Frontal cortex (tissue), 4 donors: Measurements from ENCODE around the gene LPA. TPM values are rescaled to one million over a fixed set of nuclear protein-coding genes. Genes with fewer than 3 reads are reported as not detected.
"Not testable (repeated sequence)": the region's sequence is repeated elsewhere in the genome, so short reads cannot be mapped to it uniquely, and the experiment has no call there.

ENCODE experiments used
- DNase-seq, 2 donors: peaks; one replicate each; pipeline ENCODE4 v3.0.0; 2012; ENCODE audit warnings: low spot score in 2 of 2
- FAIRE-seq: peaks from 2 replicates; lab custom pipeline; 2012; peaks lifted over from hg19 to GRCh38; lab: Jason Lieb, UNC
- total RNA-seq: library from RNA; depleted of rRNA; stranded (reverse); fragments of >200 nt; gene quantifications from one replicate; pipeline ENCODE4 v1.2.3, GENCODE V29; 2014
- donor health status: control.
- donor health status: control.
- donor health status: control.

The LPA gene, protein sequence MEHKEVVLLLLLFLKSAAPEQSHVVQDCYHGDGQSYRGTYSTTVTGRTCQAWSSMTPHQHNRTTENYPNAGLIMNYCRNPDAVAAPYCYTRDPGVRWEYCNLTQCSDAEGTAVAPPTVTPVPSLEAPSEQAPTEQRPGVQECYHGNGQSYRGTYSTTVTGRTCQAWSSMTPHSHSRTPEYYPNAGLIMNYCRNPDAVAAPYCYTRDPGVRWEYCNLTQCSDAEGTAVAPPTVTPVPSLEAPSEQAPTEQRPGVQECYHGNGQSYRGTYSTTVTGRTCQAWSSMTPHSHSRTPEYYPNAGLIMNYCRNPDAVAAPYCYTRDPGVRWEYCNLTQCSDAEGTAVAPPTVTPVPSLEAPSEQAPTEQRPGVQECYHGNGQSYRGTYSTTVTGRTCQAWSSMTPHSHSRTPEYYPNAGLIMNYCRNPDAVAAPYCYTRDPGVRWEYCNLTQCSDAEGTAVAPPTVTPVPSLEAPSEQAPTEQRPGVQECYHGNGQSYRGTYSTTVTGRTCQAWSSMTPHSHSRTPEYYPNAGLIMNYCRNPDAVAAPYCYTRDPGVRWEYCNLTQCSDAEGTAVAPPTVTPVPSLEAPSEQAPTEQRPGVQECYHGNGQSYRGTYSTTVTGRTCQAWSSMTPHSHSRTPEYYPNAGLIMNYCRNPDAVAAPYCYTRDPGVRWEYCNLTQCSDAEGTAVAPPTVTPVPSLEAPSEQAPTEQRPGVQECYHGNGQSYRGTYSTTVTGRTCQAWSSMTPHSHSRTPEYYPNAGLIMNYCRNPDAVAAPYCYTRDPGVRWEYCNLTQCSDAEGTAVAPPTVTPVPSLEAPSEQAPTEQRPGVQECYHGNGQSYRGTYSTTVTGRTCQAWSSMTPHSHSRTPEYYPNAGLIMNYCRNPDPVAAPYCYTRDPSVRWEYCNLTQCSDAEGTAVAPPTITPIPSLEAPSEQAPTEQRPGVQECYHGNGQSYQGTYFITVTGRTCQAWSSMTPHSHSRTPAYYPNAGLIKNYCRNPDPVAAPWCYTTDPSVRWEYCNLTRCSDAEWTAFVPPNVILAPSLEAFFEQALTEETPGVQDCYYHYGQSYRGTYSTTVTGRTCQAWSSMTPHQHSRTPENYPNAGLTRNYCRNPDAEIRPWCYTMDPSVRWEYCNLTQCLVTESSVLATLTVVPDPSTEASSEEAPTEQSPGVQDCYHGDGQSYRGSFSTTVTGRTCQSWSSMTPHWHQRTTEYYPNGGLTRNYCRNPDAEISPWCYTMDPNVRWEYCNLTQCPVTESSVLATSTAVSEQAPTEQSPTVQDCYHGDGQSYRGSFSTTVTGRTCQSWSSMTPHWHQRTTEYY (N-terminal part only)
- 1.2 TPM for total RNA-seq

DNA sequence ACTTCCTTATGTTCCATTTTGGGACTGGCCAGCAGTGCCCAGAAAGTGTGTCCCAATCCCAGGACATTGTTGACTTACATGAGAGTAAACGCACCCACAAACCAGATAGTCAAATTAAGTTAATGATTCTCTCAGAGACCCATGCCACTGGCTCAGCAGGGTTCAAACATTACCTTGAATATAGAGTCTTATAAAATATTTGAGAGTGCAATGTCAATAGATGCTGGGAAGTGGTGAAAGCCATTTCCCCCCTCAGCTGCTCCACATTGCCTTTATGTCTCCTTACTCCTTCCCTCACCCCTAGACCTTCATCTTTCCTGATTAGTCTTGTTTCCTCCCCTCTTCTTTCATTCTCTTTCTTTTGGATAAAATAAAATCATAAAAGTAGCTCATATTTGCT lies at the start of gene LPA:
Gene LPA, minus strand, starts transcription at position 78 of the 400 bp plus-strand sequence. Its CDS starts 61 bp downstream, at position 17.
- not testable (repeated sequence) for FAIRE-seq, DNase-seq

DNA sequence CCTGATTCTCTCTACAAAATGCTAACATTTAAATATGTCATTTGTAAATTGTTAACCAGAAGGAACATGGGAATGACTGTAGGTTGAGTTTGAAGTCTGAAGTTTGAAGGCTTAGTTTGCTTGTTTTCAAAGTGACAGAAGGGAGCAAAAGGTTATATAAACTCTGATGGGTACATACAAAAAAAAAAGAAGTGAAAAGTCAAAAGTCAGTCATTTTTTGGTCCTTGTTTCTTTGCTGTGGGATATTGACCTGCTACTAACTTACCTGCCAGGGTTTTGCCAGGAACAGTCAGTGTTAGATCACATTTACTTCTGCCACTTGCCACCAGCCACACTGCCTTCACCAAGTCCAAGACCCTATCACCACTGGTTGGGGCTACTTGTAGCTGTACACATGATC lies 44.9 kb upstream of the LPA start:
- DNase-seq, FAIRE-seq: not testable (repeated sequence)

DNA sequence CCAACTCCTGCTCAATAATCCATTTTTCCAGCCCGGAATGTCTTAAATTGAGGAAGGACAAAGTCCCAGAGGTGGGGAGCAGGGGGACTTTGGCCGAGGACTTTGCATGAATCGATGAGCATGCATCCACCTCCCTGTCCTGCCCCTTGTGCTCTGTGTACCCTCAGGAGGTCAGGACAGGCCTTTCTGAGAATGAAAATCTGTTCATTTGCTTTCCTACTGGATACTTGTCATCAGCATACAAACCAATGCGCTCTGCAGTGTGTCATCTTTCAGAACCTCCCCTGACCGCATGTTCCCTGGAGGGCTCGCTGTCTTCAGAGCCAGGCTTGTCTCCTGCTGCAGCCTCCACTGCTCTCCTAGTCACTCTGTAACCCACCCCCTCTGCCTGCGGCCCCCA lies 40.6 kb upstream of the LPA start:
- not testable (repeated sequence) for DNase-seq, FAIRE-seq

DNA sequence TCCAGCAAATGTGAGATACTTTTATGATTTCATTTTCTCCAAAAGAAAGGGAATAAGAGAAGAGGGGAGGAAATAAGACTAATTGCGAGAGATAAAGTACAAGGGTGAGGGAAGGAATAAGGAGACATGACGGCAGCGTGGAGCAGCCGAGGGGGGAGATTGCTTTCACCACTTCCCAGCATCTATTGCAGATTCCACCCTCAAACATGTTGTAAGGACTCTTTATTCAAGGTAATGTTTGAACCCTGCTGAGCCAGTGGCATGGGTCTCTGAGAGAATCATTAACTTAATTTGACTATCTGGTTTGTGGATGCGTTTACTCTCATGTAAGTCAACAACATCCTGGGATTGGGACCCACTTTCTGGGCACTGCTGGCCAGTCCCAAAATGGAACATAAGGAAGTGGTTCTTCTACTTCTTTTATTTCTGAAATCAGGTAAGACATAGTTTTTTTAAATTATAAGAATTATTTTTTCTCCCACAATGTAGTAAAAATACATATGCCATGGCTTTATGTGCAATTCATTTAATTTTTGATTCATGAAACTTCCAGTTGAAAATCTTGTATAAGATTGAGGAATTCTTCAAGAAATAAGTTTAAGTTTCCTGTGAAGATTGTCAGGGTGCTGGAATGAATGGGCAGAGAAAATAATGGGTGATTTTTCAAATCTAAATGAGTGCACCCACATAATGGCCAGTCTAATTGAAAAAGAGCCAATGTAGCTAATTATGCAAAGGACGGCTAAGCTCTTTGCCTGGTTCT lies 38.0 kb upstream of the LPA start, which contains the start of gene PLG:
Gene PLG, plus strand, starts transcription at position 327 of the 763 bp plus-strand sequence. Its CDS starts 61 bp downstream, at position 388.
- not testable (repeated sequence) for FAIRE-seq, DNase-seq

DNA sequence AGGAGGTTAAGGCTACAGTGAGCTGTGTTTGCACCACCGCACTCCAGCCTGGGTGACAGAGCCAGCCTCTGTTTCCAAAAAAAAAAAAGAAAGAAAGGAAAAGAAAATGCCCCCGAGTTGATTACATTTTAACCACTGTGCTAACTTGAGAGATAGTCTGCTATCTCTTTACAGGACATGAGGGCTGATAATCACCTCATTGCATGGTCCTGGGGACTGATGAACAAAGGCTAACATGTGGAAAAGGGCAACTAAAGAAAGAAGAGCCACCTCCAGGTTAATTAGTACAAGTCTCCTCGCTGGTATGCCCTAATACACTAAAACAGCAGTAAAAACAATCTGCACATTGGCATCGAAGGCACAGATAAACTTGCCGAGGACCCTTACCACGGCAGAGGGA lies 33.8 kb upstream of the LPA start:
- DNase-seq (no peak), FAIRE-seq (no peak)

DNA sequence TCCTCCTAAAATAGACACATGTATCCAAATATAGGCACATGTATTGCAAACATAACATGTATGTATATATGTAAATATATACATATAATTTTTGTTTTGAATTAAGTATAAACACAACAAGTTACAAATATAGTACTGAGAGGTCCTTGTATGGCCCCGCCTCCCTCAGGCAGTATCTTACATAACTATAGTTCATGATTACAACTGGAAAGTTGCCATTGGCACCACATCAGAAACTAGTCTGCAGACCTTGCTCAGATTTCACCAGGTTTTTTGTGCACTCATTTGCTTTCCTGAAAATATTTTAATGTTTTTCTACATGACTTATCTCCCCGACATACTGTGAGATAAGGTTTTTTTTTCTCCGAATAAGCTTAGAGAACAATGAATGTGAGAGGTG lies 32.8 kb upstream of the LPA start:
- not testable (repeated sequence) for DNase-seq, FAIRE-seq

DNA sequence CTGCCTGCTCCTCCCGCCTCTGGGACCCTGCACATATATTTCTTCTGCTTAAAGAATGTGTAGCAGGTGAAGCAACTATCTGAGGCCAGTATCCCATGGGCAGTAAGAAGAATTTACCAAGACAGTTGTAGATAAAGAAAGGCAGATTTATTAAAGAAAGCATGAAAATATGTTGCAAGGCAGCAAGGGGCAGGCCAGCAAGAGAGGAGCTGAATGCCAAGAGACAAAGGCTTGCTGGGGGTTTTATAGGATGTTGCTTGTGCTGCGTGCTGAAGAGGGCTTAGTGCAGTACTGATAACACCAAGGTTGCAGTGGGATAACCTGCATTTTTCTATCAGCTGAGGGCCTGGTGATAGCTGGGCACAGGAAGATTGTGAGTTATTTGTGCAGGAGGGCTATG lies 31.5 kb upstream of the LPA start:
- not testable (repeated sequence) for DNase-seq, FAIRE-seq

DNA sequence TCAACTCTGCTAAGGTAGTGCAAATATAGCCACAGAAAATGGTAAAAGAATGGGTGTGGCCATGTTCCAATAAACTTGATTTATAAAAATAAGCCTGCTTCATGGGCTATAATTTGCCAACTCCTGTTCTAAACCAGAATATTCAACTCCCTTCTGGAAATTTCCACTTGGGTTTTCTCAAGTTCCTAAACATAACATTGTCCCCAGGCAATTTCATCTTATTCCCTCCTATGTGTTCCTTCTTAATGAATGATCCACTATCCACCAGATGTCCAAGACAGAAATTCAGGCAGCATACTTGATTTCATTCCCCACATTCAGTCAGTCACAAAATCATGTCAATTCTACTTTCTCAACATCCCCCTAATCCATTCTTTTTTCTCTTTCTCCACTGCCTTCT lies 30.9 kb upstream of the LPA start:
- not testable (repeated sequence) for DNase-seq, FAIRE-seq

DNA sequence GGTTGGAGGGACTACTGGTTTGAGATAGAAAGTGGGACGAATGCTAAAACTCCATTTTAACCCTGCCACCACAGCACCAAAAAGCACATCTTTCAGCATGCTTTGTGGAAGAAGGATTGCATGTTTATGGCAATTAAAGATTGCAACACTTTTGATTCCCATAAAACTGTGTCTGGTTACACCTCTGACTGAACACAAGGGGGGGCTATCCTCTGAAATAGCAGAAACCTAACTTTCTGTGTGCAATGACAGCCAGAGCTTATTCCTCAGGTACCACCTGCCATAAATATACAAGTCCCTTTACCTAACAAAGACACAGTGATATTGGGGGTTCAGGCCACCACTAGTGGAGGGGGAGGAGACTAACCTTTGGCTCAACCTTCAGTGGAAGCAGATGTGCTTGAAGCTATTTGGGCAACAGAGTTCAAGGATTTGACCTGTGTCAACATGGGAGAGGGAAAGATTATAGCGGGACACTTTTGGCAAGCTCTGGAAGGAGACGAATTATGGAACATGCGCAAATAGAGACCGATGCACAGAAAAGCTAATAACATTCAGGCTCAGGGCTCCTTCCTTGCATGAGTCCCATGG lies 28.4 kb upstream of the LPA start:
- FAIRE-seq (no peak), DNase-seq (no peak)

DNA sequence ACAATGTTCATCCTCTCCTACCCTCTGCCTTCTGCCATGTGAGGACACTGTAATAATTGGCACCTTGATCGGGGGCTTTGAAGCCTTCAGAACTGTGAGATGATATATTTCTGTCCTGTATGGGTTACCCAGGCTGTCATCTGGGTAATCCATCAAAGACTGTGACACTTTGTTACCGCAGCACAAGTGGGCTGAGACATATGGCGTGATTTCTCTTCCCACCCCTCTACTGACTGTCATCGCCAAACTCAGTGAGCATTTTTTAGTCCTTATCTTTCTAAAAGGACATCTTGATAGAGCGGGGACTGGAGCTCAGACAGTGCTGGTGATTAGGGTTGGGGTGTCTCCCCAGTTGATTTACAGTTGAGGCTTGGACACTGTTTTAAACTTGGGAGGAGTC lies 27.5 kb upstream of the LPA start:
- FAIRE-seq = no peak

DNA sequence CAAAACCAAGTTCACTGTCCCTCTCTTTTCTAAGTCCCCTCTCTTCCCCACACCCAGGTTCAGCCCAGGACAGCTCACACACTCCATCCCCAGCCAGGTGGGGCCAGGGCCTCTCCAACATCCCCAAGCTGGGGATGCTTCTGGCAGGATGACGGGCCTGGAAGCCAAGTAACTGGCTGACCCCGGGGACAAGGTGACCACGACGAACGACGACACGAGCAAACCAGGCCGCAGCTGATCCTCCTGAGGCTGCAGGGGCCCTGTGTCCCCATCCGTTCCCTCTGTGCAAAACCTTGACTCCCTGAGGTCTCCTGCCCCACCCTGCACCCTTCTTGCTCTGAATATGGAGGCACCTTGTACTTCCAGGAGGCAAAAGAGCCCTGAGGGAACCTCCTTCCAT lies 26.4 kb upstream of the LPA start:
- no peak for FAIRE-seq

More for the DNA sequence above, 27.5 kb upstream of the LPA start:
- DNase-seq = no peak

DNA sequence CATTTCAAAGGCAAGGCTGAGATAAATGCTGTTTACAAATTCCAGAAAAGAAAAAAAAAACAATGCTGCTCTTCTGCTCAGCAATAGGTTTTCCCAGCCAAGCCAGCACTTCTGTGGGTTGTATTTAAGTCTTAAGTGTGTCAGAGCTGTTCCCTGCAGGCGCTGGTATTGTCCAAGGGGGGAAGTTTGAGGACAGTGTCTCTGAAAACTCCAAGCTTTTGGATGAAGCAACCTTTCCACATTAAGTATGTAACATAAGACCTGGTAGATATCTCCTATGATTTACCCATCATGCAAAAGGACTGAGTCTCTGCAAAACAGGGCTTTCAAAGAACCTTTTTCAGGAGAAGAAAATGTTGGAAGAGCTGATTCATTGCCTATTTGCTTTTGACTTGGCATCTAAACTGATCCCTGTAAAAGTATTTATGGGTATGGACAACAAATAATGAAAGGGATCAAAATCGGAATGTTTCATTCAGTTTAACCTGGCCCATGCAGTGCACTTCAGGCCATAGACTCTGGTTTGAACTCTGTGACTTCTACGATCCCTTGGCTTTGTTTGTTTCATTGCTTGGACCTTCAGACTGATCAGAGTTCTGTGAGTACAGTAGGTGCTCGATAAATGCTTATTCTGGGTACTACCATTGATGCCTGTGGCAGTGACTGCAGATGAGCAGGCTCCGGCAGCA lies 21.8 kb upstream of the LPA start:
- FAIRE-seq = no peak

More for the DNA sequence above, 26.4 kb upstream of the LPA start:
- no peak for DNase-seq

DNA sequence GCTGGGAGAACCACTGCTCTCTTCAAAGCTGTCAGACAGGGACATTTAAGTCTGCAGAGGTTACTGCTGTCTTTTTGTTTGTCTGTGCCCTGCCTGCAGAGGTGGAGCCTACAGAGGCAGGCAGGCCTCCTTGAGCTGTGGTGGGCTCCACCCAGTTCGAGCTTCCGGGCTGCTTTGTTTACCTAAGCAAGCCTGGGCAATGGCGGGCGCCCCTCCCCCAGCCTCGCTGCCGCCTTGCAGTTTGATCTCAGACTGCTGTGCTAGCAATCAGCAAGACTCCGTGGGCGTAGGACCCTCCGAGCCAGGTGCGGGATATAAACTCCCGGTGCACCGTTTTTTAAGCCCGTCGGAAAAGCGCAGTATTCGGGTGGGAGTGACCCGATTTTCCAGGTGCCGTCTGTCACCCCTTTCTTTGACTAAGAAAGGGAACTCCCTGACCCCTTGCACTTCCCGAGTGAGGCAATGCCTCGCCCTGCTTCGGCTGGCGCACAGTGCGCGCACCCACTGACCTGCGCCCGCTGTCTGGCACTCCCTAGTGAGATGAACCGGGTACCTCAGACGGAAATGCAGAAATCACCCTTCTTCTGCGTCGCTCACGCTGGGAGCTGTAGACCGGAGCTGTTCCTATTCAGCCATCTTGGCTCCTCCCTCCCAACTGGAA lies 21.2 kb upstream of the LPA start:
- FAIRE-seq, DNase-seq: not testable (repeated sequence)

More for the DNA sequence above, 21.8 kb upstream of the LPA start:
- DNase-seq = no peak

DNA sequence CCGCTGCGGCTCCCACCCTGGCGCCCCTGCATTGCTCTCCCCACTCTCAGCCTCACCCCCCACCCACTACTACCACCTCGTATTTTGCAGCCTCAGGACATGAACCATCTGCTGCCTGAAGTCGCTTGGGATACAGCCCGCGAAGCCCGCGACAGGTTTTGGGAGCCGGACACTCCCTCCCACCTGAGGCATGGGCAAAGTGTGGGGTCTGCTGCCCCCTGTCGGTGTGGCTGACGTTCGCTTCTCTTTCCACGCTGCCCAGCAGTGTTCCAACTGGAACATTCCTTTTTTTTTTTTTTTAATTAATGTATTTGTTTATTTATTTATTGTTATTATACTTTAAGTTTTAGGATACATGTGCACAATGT lies 15.3 kb upstream of the LPA start:
- no peak for FAIRE-seq
- no peak for DNase-seq

DNA sequence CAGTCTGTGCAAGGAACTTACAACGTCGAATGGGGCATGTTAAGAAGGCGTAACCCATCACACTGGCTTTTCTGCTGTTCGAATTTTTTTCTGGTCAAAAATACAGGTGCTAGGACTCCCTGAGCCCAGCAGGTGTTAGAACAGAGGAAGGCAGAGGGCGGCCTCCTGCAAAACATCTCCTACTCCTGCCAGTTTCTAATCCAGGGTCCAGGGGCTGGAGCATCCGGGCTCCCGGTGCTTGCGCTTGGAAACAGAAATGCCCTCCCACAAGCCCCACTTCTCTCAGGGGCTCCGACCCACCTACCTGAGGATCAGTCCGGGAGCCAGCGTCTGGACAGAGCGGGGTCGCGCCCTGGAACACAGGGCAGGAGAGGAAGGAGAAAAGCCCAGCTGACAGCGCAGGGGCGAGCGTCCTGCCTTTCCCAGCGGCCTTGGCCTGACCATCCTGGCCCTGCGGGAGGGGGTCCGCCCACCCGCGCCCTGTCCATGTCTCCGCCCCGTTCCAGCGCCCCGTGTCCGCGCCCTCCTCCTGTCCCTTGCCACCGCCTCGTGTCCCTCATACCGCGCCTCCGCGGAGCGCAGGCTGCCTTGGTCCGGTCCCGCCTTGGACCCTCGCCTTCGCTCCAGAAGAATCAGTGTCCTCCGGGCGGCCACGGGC lies 14.8 kb upstream of the LPA start:
- FAIRE-seq (no peak), DNase-seq (no peak)

DNA sequence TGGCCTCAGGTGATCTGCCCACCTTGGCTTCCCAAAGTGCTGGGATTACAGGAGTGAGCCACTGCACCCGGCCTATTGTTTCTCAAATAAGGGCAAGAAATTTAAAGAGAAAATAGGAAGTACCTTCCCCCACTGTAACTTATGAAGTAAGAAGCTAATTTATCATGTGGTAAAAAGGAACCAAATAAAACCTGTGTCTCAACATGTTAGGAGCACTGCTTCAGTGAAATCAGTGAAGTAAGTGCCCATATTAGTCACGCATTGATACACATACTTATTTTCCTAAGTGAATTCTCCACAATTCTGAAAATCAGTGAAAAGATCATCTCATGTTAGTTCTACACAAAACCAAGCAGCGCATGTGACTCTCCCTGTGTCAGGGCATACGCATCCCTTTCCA lies 14.2 kb upstream of the LPA start:
- FAIRE-seq = no peak
- no peak for DNase-seq

DNA sequence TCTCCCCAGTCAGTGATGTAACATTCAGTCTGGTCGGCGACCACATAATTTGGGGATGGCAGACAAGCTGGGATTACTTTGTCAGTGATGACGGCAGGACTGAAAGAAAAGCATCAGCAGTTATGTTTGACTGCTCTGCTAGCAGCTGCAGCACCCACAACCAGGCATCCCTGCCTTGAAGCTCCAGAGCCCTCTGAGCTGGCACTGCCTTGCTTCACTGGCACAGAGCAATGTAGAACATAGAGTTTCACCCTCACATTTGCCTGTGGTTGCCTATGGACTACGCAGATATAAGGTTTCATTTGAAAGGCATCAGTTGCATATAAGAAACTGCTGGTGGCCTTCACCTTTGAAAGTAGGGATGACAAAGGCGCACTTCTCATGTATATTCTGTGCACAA lies 12.3 kb upstream of the LPA start:
- not testable (repeated sequence) for DNase-seq, FAIRE-seq
